Thyroid gland (tissue), 4 donors: ENCODE measurements around the gene C6orf15.

Experiments
- CTCF ChIP-seq, 6 experiments: fragments of 200-600 bp in 3 of 6; fragments of 450-650 bp in 3 of 6; sonication (generic) in 3 of 6; IDR thresholded peaks; one replicate each; pipeline ENCODE4 v1.5.1; 2016 to 2019; ENCODE audit warnings: antibody characterized with exemption in 6 of 6, mild to moderate bottlenecking in 2 of 6, inconsistent platforms in 1 of 6, moderate library complexity in 1 of 6
- POLR2A ChIP-seq, 2 donors: fragments of 450-650 bp; IDR thresholded peaks; one replicate each; pipeline ENCODE4 v1.6.1; 2017; ENCODE audit warnings: antibody characterized with exemption in 2 of 2, mild to moderate bottlenecking in 2 of 2, moderate library complexity in 1 of 2

- no peak for TF ChIP-seq CTCF (IDR thresholded peaks at IDR 0.05)
- TF ChIP-seq POLR2A (IDR thresholded peaks at IDR 0.05), result no peak
Observed at GRCh38 chr6:31126396-31127175, 14.2 kb upstream of the C6orf15 start.
